DOHH2 (cell line): Measurements from ENCODE around the gene TBC1D10B.

ENCODE experiments used
- EZH2phosphoT487 ChIP-seq: fragments of 200-600 bp; sonication (generic); IDR thresholded peaks from 2 replicates; pipeline ENCODE4 v1.6.1; 2017; ENCODE audit warnings: borderline replicate concordance, mild to moderate bottlenecking, antibody characterized with exemption, low read length, moderate library complexity, mixed read lengths
- TF ChIP-seq, protein P1 (sequence below): fragments of 200-600 bp; sonication (generic); IDR thresholded peaks from one replicate; pipeline ENCODE4 v1.5.1; 2014; ENCODE audit warnings: antibody characterized with exemption, mild to moderate bottlenecking, low read depth, low read length; ENCODE audit not compliant: poor library complexity, severe bottlenecking

DNA sequence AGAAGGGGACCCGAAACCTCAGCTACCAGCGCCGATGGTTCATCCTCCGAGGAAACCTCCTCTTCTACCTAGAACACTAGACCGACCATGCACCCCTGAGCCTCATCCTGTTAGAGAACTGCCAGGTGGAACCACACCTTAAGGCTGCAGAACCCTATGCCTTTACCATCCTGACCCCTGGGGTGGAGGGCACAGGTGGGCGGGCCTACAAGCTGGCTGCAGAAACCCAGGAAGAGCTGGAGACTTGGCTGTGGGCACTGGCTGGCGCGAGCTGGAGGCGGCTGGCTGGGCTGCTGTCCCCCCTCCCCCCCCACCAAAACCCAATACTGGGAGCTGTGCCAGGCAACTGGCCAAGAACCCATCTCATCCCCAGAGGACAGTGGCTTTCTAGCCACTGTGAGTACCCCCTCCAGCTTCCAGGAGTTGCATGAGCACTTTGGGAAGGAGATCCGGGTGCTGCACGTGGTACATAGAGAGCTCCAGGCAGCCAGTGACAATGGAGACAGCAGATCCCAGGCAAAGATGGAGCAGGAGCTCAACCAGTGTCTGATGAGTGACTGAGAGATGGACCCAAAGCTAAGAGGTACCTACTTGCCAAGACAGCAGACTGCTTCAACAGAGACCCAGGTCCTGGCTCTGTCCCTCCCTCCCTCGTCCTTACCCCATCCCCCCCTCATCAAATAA lies 13.8 kb downstream of the TBC1D10B start:
- TF ChIP-seq, protein P1, sequence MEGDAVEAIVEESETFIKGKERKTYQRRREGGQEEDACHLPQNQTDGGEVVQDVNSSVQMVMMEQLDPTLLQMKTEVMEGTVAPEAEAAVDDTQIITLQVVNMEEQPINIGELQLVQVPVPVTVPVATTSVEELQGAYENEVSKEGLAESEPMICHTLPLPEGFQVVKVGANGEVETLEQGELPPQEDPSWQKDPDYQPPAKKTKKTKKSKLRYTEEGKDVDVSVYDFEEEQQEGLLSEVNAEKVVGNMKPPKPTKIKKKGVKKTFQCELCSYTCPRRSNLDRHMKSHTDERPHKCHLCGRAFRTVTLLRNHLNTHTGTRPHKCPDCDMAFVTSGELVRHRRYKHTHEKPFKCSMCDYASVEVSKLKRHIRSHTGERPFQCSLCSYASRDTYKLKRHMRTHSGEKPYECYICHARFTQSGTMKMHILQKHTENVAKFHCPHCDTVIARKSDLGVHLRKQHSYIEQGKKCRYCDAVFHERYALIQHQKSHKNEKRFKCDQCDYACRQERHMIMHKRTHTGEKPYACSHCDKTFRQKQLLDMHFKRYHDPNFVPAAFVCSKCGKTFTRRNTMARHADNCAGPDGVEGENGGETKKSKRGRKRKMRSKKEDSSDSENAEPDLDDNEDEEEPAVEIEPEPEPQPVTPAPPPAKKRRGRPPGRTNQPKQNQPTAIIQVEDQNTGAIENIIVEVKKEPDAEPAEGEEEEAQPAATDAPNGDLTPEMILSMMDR = no peak
- TF ChIP-seq EZH2phosphoT487 = no peak
